CD4-positive, alpha-beta T cell treated with Interleukin-21 for 1 hour (primary cell): ENCODE results near the gene IMMT.

Experiments used
- DNase-seq: peaks from one replicate; pipeline ENCODE4 v3.0.0-alpha.2; 2020

The IMMT gene

DNA sequence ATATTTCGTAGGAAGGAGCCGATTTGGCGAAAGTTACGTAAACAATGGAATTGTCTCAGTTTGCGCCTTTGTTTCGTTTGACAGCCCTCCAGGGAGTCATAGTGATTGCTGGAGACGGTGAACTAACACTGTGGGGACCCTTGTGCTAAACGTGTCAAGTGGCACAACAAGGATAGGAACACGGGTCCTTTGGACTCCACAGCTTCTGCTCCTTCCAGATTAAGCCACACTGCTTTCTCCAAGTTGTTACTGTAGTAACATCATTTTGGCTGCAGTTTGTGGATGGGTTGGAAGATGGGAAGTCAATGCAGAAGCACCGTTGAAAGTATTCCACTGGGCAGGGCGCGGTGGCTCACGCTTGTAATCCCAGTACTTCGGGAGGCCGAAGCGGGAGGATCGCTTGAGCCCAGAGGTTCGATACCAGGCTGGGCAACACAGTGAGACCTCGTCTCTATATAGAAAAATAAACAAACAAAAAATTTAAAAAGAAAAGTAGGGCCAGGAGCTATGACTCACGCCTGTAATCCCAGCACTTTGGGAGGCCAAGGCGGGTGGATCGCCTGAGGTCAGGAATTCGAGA, 636 bp upstream of the IMMT start:
- DNase-seq, result no peak

DNA sequence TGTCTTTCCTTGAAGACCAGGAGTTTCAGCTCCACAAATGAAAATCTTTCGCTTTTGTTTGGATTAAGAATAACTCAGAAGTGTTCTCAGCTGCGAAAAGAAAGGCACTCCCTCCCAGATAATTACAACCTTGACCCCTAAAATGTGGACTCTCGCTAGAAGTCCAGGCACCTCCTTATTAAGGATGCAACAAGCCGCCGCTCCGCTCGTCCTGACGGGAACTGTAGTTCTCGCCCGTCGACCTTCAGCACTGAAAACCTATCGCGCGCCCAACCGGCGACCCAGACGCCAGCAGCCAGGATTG, 559 bp downstream of the IMMT start:
- no peak for DNase-seq

- DNase-seq, result no peak
Measured at GRCh38 chr2:86193901-86194567, 1.2 kb downstream of the IMMT start.

GRCh38 chr2:86189782-86190416, 5.4 kb downstream of the IMMT start:
- no peak for DNase-seq

- no peak for DNase-seq
Measured at GRCh38 chr2:86186431-86186830, 8.8 kb downstream of the IMMT start.

DNA sequence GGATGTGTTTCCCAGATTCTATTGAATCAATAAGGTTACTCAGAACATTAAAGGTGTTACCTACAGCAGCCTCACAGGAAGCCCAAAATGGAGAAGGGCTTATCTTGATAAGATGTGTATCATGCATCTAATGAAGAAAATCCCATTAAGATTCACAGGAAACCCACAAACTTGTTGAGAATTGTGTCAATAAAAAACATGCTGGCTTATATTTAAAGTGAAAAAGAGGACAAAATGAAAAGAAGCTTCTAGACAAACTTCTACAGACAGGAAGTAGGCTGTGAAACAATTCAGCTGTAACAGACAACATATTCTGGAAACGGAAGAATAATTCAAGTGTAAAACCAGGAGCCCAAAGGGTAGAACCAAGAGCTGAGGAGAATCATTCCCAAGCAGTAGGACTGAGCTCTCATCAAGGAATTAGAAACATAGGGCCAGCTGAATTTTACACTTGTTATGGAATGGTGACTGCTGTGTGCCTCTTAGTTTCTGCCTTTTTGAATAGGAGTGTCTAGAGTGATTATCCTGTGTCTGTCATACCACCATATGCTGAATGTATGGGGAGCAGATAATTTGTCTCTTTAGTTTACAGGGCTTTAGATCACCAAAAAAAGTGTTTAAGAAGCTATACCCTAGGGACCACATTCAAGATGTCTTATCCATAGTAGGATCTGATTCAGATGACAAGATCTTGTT, 9.6 kb downstream of the IMMT start:
- peak; percentile 65 for DNase-seq

DNA sequence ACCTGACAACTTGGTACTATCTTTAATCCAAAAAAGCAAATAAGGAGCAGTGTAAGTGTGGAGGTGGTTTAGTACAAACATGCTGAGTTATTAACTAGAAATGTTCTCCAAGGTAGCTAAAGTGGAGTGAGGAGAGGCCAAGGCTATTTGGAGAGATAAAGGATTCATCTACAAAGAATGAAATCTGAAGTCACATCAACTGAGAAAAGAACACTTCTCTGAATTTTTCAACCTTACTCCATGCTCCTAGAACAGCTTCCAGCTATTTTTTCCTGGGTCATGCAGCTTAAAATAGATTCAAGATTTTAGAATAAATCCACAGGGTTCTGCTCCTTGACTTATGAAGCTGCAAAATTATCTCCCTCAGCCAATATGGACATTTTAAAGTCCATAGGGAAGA, 18.7 kb downstream of the IMMT start:
- DNase-seq, result no peak

DNA sequence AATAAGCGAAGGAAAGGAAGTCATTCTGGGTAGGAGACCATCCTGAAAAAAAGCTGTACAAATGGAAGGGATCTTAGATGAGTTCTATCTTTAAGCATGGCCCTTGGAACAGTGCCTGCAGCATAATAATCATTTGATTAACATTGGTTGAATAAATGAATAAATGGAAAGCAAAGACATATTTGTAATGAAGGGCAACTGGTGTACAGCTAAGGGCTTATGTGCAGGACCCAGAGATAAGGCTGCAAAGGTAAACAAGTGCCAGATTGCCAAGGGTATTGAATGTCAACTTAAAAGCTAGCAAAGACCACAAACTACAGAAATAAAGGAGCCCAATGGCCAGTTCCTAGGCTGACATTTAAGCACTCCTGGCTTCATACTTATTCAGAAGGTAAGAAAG, 19.4 kb downstream of the IMMT start:
- no peak for DNase-seq

- no peak for DNase-seq
Measured at GRCh38 chr2:86174445-86174844, 20.8 kb downstream of the IMMT start.

DNA sequence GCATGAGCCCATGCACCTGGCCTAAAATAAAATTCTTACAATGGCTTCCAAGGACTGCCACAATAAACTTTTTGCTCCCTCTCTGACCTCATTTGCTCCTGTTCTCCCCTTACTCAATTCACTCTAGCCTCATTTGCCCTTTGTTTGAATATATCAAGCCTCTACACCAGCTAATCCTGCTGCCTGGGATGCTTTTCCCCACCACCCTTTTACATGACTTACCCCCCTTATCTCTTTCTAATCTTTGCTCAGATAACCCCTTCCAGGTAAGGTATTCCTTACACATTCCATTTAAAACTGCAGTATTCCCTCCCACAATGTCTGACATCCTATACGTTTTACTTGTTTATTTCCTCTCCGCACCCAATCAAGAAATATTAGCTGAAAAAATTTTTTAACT, 22.7 kb downstream of the IMMT start:
- DNase-seq, result no peak

- DNase-seq, result no peak
Measured at GRCh38 chr2:86171295-86171694, 24.0 kb downstream of the IMMT start.

DNA sequence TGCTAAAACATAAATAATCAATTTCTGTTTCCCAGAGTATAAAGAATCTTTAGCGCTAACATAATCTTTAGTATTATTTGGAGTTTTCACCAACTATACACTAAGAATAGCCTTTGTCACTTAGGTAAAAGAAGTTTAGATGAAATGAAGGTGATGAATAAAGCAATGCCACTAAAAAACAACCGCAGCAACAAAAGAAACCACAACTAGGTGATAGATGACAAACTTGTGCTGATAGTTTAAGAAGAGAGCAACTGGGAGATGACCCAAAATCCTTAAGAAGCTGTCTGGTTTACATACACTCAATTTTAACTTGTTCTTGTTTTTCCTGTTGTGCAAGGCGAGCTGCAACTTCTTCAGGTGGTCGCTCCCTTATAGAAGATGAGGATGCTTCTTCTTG, 24.8 kb downstream of the IMMT start:
- DNase-seq, result no peak

- no peak for DNase-seq
Measured at GRCh38 chr2:86160156-86160952, 34.9 kb downstream of the IMMT start.

DNA sequence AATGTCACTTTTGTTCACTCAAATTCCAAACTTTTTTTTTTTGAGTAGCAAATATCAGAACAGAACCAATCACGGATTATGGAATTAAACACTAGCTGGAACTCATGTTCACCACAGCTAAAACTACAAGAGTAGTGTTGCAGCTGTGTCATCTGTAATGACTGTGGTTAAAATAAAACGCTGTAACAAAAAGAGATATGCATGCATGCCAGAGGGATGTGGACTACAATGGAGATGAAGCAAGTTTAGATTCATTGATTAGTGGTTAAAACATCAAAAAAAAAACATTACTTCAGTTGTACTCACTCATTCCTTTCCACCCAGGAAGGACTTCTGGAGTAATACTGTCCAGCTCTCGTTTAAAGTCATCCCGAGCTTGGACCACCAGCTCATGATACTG, 37.0 kb downstream of the IMMT start:
- DNase-seq, result no peak

- no peak for DNase-seq
Measured at GRCh38 chr2:86157009-86157556, 38.2 kb downstream of the IMMT start.

GRCh38 chr2:86150502-86150901, 44.8 kb downstream of the IMMT start:
- no peak for DNase-seq

DNA sequence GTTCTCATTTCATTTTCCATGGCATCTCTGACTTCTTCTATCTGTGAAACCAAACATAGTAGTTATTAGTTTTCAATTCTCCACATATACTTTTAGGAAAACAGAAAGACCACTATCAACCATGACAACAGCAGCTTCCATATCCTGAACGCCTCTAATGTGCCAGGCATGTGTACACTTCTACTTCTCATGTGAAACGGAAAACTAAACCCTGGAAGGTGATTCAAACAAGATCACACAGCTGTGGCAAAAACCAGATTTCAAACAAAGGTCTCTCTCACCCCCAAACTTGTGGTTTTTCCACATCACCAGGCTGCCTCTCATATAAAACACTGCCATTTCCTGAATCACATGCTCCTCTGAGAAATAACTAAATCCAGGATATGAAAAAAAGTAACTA, 47.5 kb downstream of the IMMT start:
- no peak for DNase-seq

- DNase-seq, result no peak
Measured at GRCh38 chr2:86143926-86144685, 51.2 kb downstream of the IMMT start.

- DNase-seq, result no peak
Measured at GRCh38 chr2:86143307-86143706, 52.0 kb downstream of the IMMT start.

- no peak for DNase-seq
Measured at GRCh38 chr2:86142436-86143257, 52.6 kb downstream of the IMMT start.

GRCh38 chr2:86140969-86141392, 54.3 kb downstream of the IMMT start:
- no peak for DNase-seq
